GM06990 (cell line): ENCODE measurements around the gene WBP1L.

Experiments used
- DNase-seq: peaks from one replicate; pipeline ENCODE4 v3.0.0-alpha.2; 2011; ENCODE audit not compliant: insufficient read length; ENCODE audit errors: extremely low read depth
- H3K27me3 ChIP-seq: replicated peaks from 2 replicates; pipeline ENCODE4 v1.6.0; 2011; ENCODE audit warnings: low read length; ENCODE audit not compliant: control insufficient read depth, insufficient read depth
- H3K36me3 ChIP-seq: 2 replicates; pipeline ENCODE4 v1.5.1; 2011; ENCODE audit warnings: low read length; ENCODE audit not compliant: control insufficient read depth, insufficient read depth
- H3K4me3 ChIP-seq: replicated peaks from 2 replicates; pipeline ENCODE4 v1.5.1; 2011; ENCODE audit warnings: low read depth, mild to moderate bottlenecking, control low read depth, low read length
- TF ChIP-seq, protein P1 (sequence below): IDR thresholded peaks from 2 replicates; pipeline ENCODE4 v1.5.1; 2011; ENCODE audit warnings: low read length, control low read depth, mild to moderate bottlenecking, inconsistent platforms; ENCODE audit not compliant: insufficient read depth, poor library complexity, severe bottlenecking

The WBP1L gene

DNA sequence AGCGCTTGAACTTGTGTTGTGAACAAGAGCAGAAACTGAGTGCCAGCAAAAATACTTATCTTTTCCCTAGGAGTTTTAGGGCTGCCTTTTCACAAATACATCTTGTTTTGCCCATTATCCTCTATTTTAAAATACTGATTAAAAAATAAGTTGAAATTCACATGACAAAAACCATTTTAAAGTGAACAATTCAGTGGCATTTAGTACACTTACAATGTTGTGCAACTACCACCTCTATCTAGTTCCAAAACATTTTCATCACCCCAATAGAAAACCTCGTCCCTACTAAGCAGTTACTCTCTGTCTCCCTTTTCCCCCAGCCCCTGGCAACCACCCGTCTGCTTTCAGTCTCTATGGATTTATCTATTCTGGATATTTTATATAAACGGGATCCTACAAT lies 1.4 kb downstream of the WBP1L start:
- Histone ChIP-seq H3K27me3 (no peaks in the 10 kb centered on the region), H3K4me3 (peak overlapping the region; percentile 99), H3K36me3 (no peaks in the 10 kb centered on the region)
- TF ChIP-seq, protein P1, sequence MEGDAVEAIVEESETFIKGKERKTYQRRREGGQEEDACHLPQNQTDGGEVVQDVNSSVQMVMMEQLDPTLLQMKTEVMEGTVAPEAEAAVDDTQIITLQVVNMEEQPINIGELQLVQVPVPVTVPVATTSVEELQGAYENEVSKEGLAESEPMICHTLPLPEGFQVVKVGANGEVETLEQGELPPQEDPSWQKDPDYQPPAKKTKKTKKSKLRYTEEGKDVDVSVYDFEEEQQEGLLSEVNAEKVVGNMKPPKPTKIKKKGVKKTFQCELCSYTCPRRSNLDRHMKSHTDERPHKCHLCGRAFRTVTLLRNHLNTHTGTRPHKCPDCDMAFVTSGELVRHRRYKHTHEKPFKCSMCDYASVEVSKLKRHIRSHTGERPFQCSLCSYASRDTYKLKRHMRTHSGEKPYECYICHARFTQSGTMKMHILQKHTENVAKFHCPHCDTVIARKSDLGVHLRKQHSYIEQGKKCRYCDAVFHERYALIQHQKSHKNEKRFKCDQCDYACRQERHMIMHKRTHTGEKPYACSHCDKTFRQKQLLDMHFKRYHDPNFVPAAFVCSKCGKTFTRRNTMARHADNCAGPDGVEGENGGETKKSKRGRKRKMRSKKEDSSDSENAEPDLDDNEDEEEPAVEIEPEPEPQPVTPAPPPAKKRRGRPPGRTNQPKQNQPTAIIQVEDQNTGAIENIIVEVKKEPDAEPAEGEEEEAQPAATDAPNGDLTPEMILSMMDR: no peak
- DNase-seq: no peak

DNA sequence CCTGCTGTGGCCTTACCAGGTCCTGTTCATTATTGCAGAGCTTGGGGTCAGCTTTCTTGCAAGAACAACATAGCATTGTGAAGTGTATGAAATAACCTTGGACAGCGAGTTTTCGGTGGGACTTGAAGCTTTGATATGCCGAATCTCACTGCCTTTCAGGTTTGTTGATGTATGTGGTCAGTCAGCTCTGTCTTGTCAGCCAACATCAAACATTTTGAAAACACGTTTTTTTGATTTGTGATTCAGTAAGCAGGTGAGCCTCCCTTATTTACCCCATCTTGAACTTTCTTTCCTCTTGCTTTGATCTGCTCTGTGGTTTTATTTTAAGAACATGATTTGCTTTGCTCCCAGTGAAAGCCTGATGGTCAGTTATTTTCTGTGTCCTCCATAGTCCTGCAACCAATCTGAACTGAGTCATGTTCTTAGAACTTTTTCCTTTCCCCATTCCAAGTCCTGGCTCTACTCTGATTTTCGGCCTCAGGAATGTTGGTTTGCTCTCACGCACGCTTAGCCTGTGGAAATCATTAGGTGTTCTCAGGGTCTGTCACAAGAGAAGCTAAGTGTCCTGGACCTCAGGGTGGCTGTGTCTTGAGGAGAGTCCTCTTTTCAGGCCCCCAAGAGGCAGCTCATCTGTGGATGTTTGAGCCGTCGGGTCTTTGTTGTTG lies 8.7 kb downstream of the WBP1L start:
- Histone ChIP-seq H3K27me3 (no peaks in the 10 kb centered on the region), H3K36me3 (no peaks in the 10 kb centered on the region; the same call in 1 of the 2 replicates), H3K4me3 (no peak overlapping the region)
- no peak for DNase-seq
- TF ChIP-seq, protein P1: no peak

DNA sequence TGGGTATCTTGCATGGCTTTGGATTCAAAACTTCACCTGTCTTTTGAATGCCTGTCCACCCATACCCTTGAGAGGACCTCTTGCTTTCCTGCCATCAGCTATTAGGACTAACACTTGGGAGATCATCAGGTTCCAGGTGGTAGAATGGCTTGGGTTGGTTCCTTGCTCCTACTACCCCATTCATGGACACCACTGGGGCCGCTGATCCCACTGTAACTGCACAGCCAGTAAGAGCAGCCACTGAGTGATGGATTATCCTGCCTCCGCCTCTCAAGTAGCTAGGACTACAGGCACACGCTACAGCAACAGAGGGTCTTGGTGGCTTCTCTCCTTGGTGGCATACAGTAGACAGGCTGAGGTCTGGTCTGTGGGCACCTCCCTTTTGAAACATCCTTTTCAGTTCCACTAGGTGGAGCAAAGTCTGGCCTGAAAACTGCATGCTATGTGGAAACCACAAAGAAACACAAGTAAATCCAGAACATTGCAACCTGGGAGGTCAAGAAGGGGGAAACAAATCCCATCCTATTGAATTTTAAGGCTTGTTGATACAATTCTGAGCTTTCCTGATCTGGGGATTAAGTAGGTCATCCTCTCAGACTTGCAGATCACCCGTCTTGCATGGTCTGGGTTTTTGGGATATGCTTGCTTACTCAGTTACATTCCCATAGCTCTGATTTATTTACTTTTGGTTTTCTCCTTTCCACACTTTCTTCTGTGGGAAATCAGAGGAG lies 9.4 kb downstream of the WBP1L start:
- Histone ChIP-seq H3K36me3 (no peaks in the 10 kb centered on the region; the same call in 1 of the 2 replicates), H3K4me3 (no peak overlapping the region), H3K27me3 (no peaks in the 10 kb centered on the region)
- TF ChIP-seq, protein P1: peak; percentile 60
- no peak for DNase-seq

DNA sequence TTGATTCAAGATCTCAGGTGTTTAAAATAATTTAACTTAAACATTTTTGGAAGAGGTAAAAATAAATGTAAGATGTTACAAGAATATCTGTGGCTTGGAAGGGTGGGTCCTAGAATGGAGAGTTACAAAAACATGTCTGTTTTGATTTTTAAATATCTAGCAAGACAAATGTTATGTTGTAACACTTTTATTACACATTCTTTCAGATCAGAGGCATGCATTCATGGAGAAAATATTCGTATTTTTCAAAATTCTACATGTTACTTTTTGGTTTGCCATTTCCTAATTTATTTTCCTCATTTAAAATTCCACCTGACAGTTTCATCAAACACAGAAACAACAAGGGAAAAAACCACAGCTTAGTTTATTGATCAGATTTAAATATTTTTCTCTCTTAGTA lies 10.0 kb downstream of the WBP1L start:
- no peak for DNase-seq
- H3K27me3 ChIP-seq: no peaks in the 10 kb centered on the region
- H3K4me3 ChIP-seq: no peak overlapping the region
- no peaks in the 10 kb centered on the region; the same call in 1 of the 2 replicates for H3K36me3 ChIP-seq
- TF ChIP-seq, protein P1: no peak

DNA sequence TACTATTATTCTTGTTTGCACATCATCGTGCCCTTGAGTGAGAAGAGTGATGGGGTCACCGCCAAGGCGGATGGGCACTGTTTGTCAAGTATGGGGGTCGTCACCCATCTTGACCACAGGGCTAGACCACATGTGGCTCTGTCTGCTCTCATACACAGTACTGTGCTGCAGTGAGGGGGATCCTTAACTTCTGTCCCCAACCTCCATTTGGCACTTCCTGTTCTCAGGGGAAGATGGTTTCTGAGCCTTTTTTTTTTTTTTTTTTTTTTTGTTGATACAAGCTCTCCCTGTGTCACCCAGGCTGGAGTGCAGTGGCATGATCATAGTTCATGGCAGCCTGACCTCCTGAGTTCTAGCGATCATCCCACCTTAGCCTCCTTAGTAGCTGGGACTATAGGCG lies 13.6 kb downstream of the WBP1L start:
- H3K36me3 ChIP-seq: no peaks in the 10 kb centered on the region
- TF ChIP-seq, protein P1: no peak
- no peak for DNase-seq
- no peaks in the 10 kb centered on the region for H3K27me3 ChIP-seq
- no peak overlapping the region for H3K4me3 ChIP-seq
